ENCODE results near the gene PGGHG. TPM values are rescaled to one million over a fixed set of nuclear protein-coding genes. Genes with fewer than 3 reads are reported as not detected.
"Not testable (repeated sequence)": the region's sequence is repeated elsewhere in the genome, so short reads cannot be mapped to it uniquely, and the experiment has no call there.

The PGGHG gene
- total RNA-seq, 1 donor from 2014 or later = 14.4 TPM

DNA sequence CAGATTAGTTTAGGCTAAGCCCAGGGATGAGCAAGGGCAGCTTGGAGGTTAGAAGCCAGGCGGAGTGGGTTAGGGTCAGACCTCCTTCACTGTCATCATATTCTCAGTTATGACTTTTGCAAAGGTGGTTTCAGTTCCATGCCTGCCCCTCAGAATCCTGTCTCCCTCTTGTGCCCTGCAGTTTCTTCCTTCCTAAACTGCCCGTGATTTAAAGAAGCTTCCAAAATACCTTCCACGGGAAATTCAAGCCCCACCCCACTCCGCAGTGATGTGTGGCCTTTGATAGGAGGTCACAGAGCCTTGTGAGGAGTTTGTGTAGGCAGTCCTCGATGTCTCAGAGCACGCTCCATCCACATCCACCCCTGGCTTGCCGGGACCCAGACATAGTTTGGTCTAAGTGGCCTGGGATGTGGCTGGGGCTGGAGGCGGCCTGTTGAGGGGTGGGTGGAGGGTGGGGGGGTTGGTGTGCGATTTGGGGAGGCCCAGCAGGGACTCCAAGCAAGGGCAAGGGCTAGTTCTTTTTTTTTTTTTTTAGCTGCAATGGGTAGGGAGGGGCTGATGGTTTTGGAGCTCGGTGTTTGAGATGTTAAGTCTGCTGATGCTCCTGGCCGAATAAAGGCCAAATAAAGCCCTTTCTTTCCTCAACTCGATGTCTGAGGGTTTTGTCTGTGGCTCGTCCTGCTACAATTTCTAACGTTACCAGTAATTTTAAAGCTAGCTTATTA lies 23.3 kb downstream of the PGGHG start:
- no peak for DNase-seq
- TF ChIP-seq, protein P1, sequence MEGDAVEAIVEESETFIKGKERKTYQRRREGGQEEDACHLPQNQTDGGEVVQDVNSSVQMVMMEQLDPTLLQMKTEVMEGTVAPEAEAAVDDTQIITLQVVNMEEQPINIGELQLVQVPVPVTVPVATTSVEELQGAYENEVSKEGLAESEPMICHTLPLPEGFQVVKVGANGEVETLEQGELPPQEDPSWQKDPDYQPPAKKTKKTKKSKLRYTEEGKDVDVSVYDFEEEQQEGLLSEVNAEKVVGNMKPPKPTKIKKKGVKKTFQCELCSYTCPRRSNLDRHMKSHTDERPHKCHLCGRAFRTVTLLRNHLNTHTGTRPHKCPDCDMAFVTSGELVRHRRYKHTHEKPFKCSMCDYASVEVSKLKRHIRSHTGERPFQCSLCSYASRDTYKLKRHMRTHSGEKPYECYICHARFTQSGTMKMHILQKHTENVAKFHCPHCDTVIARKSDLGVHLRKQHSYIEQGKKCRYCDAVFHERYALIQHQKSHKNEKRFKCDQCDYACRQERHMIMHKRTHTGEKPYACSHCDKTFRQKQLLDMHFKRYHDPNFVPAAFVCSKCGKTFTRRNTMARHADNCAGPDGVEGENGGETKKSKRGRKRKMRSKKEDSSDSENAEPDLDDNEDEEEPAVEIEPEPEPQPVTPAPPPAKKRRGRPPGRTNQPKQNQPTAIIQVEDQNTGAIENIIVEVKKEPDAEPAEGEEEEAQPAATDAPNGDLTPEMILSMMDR (IDR thresholded peaks at IDR 0.05; ENCODE audit: partially characterized antibody, unreplicated experiment) = no peak
- Mint-ChIP-seq H3K27ac (ENCODE audit: unreplicated experiment) (no peak overlapping the region), H3K27me3 (ENCODE audit: unreplicated experiment) (peaks cover 19% of the 10 kb centered on the region), H3K36me3 (ENCODE audit: unreplicated experiment) (no peaks in the 10 kb centered on the region), H3K4me1 (ENCODE audit: low read depth, unreplicated experiment) (peaks cover 13% of the 10 kb centered on the region), H3K9me3 (ENCODE audit: unreplicated experiment) (peaks cover 8% of the 10 kb centered on the region), H3K4me3 (ENCODE audit: unreplicated experiment) (peak overlapping the region; percentile 76)

GRCh38 chr11:313304-313786 lies 24.4 kb downstream of the PGGHG start:
- Mint-ChIP-seq H3K4me3 (ENCODE audit: unreplicated experiment) (no peak overlapping the region), H3K27ac (ENCODE audit: unreplicated experiment) (no peak overlapping the region), H3K36me3 (ENCODE audit: unreplicated experiment) (no peaks in the 10 kb centered on the region), H3K4me1 (ENCODE audit: low read depth, unreplicated experiment) (peaks cover 8% of the 10 kb centered on the region), H3K9me3 (ENCODE audit: unreplicated experiment) (peaks cover 8% of the 10 kb centered on the region), H3K27me3 (ENCODE audit: unreplicated experiment) (peaks cover 21% of the 10 kb centered on the region)
- DNase-seq = no peak
- TF ChIP-seq, protein P1 (IDR thresholded peaks at IDR 0.05; ENCODE audit: partially characterized antibody, unreplicated experiment) = no peak

DNA sequence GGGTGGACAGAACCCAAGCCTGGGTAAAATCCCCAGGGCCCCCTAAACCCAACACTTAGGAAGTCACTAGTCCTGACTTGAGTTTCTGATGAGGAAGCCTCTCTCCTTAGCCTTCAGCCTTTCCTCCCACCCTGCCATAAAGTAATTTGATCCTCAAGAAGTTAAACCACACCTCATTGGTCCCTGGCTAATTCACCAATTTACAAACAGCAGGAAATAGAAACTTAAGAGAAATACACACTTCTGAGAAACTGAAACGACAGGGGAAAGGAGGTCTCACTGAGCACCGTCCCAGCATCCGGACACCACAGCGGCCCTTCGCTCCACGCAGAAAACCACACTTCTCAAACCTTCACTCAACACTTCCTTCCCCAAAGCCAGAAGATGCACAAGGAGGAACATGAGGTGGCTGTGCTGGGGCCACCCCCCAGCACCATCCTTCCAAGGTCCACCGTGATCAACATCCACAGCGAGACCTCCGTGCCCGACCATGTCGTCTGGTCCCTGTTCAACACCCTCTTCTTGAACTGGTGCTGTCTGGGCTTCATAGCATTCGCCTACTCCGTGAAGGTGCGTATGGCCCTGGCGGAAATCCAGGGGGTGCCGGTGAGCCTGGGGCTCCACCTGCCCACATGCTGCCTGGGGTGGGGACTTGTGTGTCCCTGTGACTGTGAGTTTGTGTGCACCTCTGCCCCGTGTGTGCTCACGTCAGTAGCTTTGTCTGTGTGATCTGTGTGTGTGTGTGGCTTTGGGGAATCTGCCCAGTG lies 25.0 kb downstream of the PGGHG start, which contains the start of gene IFITM1:
Gene IFITM1, plus strand, starts transcription at position 254 of the 767 bp plus-strand sequence. Its CDS starts 131 bp downstream, at position 385.
- H3K27ac Mint-ChIP-seq (ENCODE audit: unreplicated experiment) = no peak within 1 kb of the TSS
- peaks cover 19% of the 10 kb centered on the region for H3K27me3 Mint-ChIP-seq (ENCODE audit: unreplicated experiment)
- DNase-seq = no peak
- H3K4me1 Mint-ChIP-seq (ENCODE audit: low read depth, unreplicated experiment) = peaks cover 7% of the 10 kb centered on the region
- no peaks in the 10 kb centered on the region for H3K36me3 Mint-ChIP-seq (ENCODE audit: unreplicated experiment)
- TF ChIP-seq, protein P1 (IDR thresholded peaks at IDR 0.05; ENCODE audit: partially characterized antibody, unreplicated experiment) = no peak
- no peak within 1 kb of the TSS for H3K4me3 Mint-ChIP-seq (ENCODE audit: unreplicated experiment)
- peaks cover 8% of the 10 kb centered on the region for H3K9me3 Mint-ChIP-seq (ENCODE audit: unreplicated experiment)

- H3K4me3 Mint-ChIP-seq (ENCODE audit: unreplicated experiment); H3K4me1 Mint-ChIP-seq (ENCODE audit: low read depth, unreplicated experiment); H3K36me3 Mint-ChIP-seq (ENCODE audit: unreplicated experiment); H3K27ac Mint-ChIP-seq (ENCODE audit: unreplicated experiment); H3K9me3 Mint-ChIP-seq (ENCODE audit: unreplicated experiment); DNase-seq: not testable (repeated sequence)
- peaks cover 14% of the 10 kb centered on the region for H3K27me3 Mint-ChIP-seq (ENCODE audit: unreplicated experiment)
Observed at GRCh38 chr11:314554-314875, 25.6 kb downstream of the PGGHG start.

DNA sequence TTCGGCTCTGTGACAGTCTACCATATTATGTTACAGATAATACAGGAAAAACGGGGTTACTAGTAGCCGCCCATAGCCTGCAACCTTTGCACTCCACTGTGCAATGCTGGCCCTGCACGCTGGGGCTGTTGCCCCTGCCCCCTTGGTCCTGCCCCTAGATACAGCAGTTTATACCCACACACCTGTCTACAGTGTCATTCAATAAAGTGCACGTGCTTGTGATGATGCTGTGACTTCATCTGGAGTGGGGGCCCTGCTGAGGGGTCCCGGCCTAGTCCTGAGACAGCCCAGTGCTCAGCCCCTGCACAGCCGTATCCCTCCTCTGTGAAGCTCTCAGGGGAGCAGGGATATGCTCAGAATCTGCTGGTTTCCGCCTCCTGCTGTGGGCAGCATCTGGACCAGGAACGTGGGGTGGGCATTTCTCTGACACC lies 26.1 kb downstream of the PGGHG start:
- Mint-ChIP-seq H3K27ac (ENCODE audit: unreplicated experiment) (no peak overlapping the region), H3K4me3 (ENCODE audit: unreplicated experiment) (no peak overlapping the region), H3K4me1 (ENCODE audit: low read depth, unreplicated experiment) (peaks cover 4% of the 10 kb centered on the region), H3K9me3 (ENCODE audit: unreplicated experiment) (peaks cover 2% of the 10 kb centered on the region), H3K36me3 (ENCODE audit: unreplicated experiment) (no peaks in the 10 kb centered on the region), H3K27me3 (ENCODE audit: unreplicated experiment) (peaks cover 14% of the 10 kb centered on the region)
- DNase-seq = no peak
- TF ChIP-seq, protein P1 (IDR thresholded peaks at IDR 0.05; ENCODE audit: partially characterized antibody, unreplicated experiment) = no peak
